Measurements from ENCODE around the gene CPLX3. TPM values are rescaled to one million over a fixed set of nuclear protein-coding genes. Genes with fewer than 3 reads are reported as not detected.

The CPLX3 gene
- total RNA-seq, 1 donor from 2014 or later, result 1.2 TPM

DNA sequence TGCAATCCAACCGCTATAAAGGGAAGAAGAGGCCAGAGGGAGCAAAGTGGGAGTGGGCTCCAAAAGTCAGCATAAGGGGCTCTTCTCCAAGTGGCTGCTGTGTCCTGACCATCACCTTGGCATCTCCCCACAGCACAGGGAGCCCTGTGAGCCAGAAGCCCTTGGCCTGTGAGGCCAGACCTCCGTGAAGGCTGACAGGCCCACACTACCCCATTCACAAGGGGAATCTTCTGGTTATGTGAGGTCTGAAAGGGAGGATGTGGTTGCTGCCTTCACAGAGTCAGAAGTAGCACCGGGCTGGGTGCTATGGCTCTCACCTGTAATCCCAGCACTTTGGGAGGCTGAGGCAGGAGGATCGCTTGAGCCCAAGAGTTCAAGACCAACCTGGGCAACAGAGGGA, 19.2 kb downstream of the CPLX3 start:
- Histone ChIP-seq H3K27me3 (ENCODE audit: low read depth) (no peaks in the 10 kb centered on the region), H3K27ac (replicated peaks) (no peak overlapping the region), H3K9me3 (replicated peaks) (no peaks in the 10 kb centered on the region), H3K36me3 (peaks cover 44% of the 10 kb centered on the region), H3K4me1 (peaks cover 49% of the 10 kb centered on the region), H3K4me3 (no peak overlapping the region)
- TF ChIP-seq, protein P1, sequence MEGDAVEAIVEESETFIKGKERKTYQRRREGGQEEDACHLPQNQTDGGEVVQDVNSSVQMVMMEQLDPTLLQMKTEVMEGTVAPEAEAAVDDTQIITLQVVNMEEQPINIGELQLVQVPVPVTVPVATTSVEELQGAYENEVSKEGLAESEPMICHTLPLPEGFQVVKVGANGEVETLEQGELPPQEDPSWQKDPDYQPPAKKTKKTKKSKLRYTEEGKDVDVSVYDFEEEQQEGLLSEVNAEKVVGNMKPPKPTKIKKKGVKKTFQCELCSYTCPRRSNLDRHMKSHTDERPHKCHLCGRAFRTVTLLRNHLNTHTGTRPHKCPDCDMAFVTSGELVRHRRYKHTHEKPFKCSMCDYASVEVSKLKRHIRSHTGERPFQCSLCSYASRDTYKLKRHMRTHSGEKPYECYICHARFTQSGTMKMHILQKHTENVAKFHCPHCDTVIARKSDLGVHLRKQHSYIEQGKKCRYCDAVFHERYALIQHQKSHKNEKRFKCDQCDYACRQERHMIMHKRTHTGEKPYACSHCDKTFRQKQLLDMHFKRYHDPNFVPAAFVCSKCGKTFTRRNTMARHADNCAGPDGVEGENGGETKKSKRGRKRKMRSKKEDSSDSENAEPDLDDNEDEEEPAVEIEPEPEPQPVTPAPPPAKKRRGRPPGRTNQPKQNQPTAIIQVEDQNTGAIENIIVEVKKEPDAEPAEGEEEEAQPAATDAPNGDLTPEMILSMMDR (IDR thresholded peaks at IDR 0.05; ENCODE audit: borderline replicate concordance), result no peak
- intact Hi-C loops (cut with micrococcal nuclease), result no loop called here
- DNase-seq, result no peak

DNA sequence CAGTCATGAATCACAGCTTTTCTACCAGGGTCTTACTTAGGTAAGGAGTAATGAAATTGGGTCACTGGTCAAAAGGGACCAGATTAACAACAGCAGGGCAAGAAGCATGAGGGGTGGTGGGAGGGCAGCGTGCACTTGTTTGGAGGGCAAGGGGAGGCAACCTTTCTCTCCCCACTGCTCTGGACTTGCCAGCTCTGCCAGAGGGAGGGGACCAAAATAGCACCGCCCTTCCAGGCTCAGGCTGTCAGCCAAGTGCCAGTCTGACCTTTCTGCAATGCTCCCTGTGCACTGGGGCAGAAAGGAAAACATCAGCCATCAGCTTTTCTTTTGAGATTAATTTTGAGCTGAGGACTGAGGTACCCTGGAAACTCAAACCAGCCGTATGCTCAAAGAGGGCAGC, 21.0 kb downstream of the CPLX3 start:
- no peaks in the 10 kb centered on the region for H3K27me3 ChIP-seq (ENCODE audit: low read depth)
- H3K9me3 ChIP-seq (replicated peaks), result no peaks in the 10 kb centered on the region
- intact Hi-C loops (cut with micrococcal nuclease), result no loop called here
- H3K4me1 ChIP-seq, result peaks cover 34% of the 10 kb centered on the region
- no peak overlapping the region for H3K4me3 ChIP-seq
- DNase-seq, result peak; percentile 68
- TF ChIP-seq, protein P1 (IDR thresholded peaks at IDR 0.05; ENCODE audit: borderline replicate concordance), result no peak
- H3K27ac ChIP-seq (replicated peaks), result peak overlapping the region; percentile 64
- peaks cover 63% of the 10 kb centered on the region for H3K36me3 ChIP-seq

DNA sequence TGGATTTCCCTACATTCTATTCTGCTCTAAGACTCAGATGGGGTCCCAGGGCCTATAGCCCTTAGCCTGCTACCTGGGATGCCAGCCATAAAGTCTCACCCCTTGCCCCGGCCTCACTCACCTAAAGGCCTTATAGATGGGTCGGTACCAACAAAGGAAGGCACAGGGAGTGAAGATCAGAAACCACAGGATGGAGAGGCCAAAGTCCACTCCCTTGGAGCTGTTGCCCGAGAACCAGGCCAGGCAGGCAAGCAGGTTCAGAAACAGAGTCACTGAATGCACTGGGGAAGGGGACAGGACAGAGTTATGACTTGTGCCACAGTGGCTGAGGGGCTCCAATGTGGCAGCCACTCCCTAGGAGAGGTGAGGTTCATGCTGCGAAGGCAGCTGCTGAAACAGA, 24.0 kb downstream of the CPLX3 start:
- Histone ChIP-seq H3K9me3 (replicated peaks) (no peaks in the 10 kb centered on the region), H3K27ac (replicated peaks) (no peak overlapping the region), H3K36me3 (peaks cover 74% of the 10 kb centered on the region), H3K4me1 (peaks cover 20% of the 10 kb centered on the region), H3K4me3 (no peak overlapping the region), H3K27me3 (ENCODE audit: low read depth) (no peaks in the 10 kb centered on the region)
- no peak for DNase-seq
- intact Hi-C loops (cut with micrococcal nuclease), result no loop called here
- TF ChIP-seq, protein P1 (IDR thresholded peaks at IDR 0.05; ENCODE audit: borderline replicate concordance), result no peak

DNA sequence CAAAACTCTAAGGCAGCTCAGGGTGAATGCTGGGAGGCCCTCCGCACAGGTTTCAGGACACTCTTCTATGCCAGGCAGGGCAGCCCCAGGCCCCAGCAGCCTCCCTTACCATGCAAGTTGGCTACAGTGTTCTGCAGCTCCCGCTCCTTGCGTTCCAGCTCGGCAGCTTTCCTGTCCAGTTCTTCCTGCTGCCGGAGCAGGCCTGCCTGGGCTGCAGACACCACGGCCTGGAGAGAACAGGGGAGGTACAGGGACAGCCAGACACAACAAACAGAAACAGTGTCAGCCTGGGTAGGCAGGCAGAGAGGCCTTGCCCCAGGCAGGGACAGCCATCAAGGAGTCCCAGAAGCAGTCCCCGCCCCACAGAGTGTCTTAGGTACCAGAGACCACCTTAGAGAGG, 25.5 kb downstream of the CPLX3 start:
- intact Hi-C loops (cut with micrococcal nuclease), result no loop called here
- Histone ChIP-seq H3K27ac (replicated peaks) (no peak overlapping the region), H3K4me3 (no peak overlapping the region), H3K27me3 (ENCODE audit: low read depth) (no peaks in the 10 kb centered on the region), H3K36me3 (peaks cover 67% of the 10 kb centered on the region), H3K9me3 (replicated peaks) (no peaks in the 10 kb centered on the region), H3K4me1 (peaks cover 31% of the 10 kb centered on the region)
- no peak for DNase-seq
- TF ChIP-seq, protein P1 (IDR thresholded peaks at IDR 0.05; ENCODE audit: borderline replicate concordance), result no peak

DNA sequence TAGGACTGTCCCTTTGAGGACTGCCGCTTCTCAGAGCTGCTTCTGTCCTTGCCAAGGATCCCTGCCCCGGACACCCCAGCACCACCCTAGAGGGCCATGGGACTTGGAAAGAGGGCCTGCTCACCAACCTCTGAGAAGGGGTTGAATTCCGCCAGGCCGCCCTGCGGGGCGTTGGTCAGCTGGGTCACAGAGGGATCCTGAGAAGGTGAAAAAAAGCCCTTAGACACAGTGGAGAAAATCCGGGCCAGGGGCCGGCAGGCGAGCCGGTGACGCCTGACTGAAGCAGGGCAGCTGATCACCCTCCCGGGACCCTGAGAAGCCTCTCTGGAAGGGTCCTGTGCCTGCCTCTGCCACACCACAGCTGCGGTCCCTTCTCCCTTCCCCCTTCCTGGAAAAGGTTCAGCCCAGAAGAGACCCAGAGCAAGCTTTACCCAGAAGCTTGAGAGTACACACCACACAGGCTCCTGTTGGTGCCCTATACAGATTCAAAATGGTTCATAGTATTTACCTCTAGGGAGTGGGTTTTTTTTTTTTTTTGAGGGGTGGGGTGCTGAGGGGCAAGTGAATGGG, 28.1 kb downstream of the CPLX3 start:
- H3K27ac ChIP-seq (replicated peaks), result no peak overlapping the region
- no peaks in the 10 kb centered on the region for H3K27me3 ChIP-seq (ENCODE audit: low read depth)
- TF ChIP-seq, protein P1 (IDR thresholded peaks at IDR 0.05; ENCODE audit: borderline replicate concordance), result no peak
- intact Hi-C loops (cut with micrococcal nuclease), result no loop called here
- no peaks in the 10 kb centered on the region for H3K9me3 ChIP-seq (replicated peaks)
- no peak overlapping the region for H3K4me3 ChIP-seq
- no peak for DNase-seq
- H3K36me3 ChIP-seq, result peaks cover 48% of the 10 kb centered on the region
- H3K4me1 ChIP-seq, result peaks cover 40% of the 10 kb centered on the region

Measured in left ventricle myocardium inferior (tissue), 1 donor.